Measurements from ENCODE around the gene SYT17. TPM values are rescaled to one million over a fixed set of nuclear protein-coding genes. Genes with fewer than 3 reads are reported as not detected.
A peak's percentile ranks its signal among the peaks of the same experiment; 100 is the strongest.

Gene SYT17
- total RNA-seq, 2 experiments from 2014 or later, result not detected

- ATAC-seq (no peak), DNase-seq (no peak)
- H3K36me3 Mint-ChIP-seq (ENCODE audit: low read depth), result no peaks in the 10 kb centered on the region
- POLR2A ChIA-PET, result interaction anchor here (0.6 kb wide), 1 partner anchor 91 kb away, joined by 3 read pairs; no protein-coding TSS in a partner anchor
- CTCF ChIA-PET, result no interaction called here
- H3K4me1 Mint-ChIP-seq (ENCODE audit: low read depth), result no peaks in the 10 kb centered on the region
- no peak overlapping the region for H3K4me3 Mint-ChIP-seq
- H3K9me3 Mint-ChIP-seq (ENCODE audit: insufficient read depth), result no peaks in the 10 kb centered on the region
- no peaks in the 10 kb centered on the region for H3K27me3 Mint-ChIP-seq (ENCODE audit: low read depth)
- H3K27ac Mint-ChIP-seq, result no peak overlapping the region
Measured at GRCh38 chr16:19210968-19211367, 42.9 kb downstream of the SYT17 start.

GRCh38 chr16:19212059-19212458, 44.0 kb downstream of the SYT17 start:
- POLR2A ChIA-PET, result no interaction called here
- Mint-ChIP-seq H3K4me1 (ENCODE audit: low read depth) (no peaks in the 10 kb centered on the region), H3K27me3 (ENCODE audit: low read depth) (no peaks in the 10 kb centered on the region), H3K36me3 (ENCODE audit: low read depth) (no peaks in the 10 kb centered on the region), H3K4me3 (no peak overlapping the region), H3K27ac (no peak overlapping the region), H3K9me3 (ENCODE audit: insufficient read depth) (no peaks in the 10 kb centered on the region)
- ATAC-seq (no peak), DNase-seq (no peak)
- CTCF ChIA-PET, result no interaction called here

GRCh38 chr16:19213885-19214284, 45.8 kb downstream of the SYT17 start:
- H3K27me3 Mint-ChIP-seq (ENCODE audit: low read depth), result no peaks in the 10 kb centered on the region
- no peak for DNase-seq
- ATAC-seq, result no peak
- H3K36me3 Mint-ChIP-seq (ENCODE audit: low read depth), result no peaks in the 10 kb centered on the region
- H3K4me3 Mint-ChIP-seq, result no peak overlapping the region
- no peaks in the 10 kb centered on the region for H3K9me3 Mint-ChIP-seq (ENCODE audit: insufficient read depth)
- ChIA-PET CTCF (interaction anchor here (1.3 to 2.2 kb wide), 2 partner anchors 9 to 128 kb away, joined by 5 to 10 read pairs; no protein-coding TSS in a partner anchor), POLR2A (interaction anchor here (0.6 kb wide), 1 partner anchor 144 kb away, joined by 3 read pairs; no protein-coding TSS in a partner anchor)
- H3K4me1 Mint-ChIP-seq (ENCODE audit: low read depth), result peaks cover 2% of the 10 kb centered on the region
- H3K27ac Mint-ChIP-seq, result no peak overlapping the region

- Mint-ChIP-seq H3K27ac (no peak overlapping the region), H3K27me3 (ENCODE audit: low read depth) (no peaks in the 10 kb centered on the region), H3K36me3 (ENCODE audit: low read depth) (no peaks in the 10 kb centered on the region), H3K4me3 (no peak overlapping the region), H3K9me3 (ENCODE audit: insufficient read depth) (no peaks in the 10 kb centered on the region), H3K4me1 (ENCODE audit: low read depth) (peaks cover 2% of the 10 kb centered on the region)
- ChIA-PET POLR2A (no interaction called here), CTCF (no interaction called here)
- ATAC-seq (no peak), DNase-seq (no peak)
Measured at GRCh38 chr16:19215705-19216104, 47.7 kb downstream of the SYT17 start.

GRCh38 chr16:19218581-19218980, 50.5 kb downstream of the SYT17 start:
- H3K36me3 Mint-ChIP-seq (ENCODE audit: low read depth), result no peaks in the 10 kb centered on the region
- no peaks in the 10 kb centered on the region for H3K9me3 Mint-ChIP-seq (ENCODE audit: insufficient read depth)
- ATAC-seq (no peak), DNase-seq (no peak)
- H3K27ac Mint-ChIP-seq, result no peak overlapping the region
- H3K4me1 Mint-ChIP-seq (ENCODE audit: low read depth), result peaks cover 2% of the 10 kb centered on the region
- H3K4me3 Mint-ChIP-seq, result no peak overlapping the region
- ChIA-PET POLR2A (no interaction called here), CTCF (no interaction called here)
- no peaks in the 10 kb centered on the region for H3K27me3 Mint-ChIP-seq (ENCODE audit: low read depth)

GRCh38 chr16:19219836-19220235, 51.8 kb downstream of the SYT17 start:
- Mint-ChIP-seq H3K9me3 (ENCODE audit: insufficient read depth) (peaks cover under 1% of the 10 kb centered on the region), H3K27me3 (ENCODE audit: low read depth) (no peaks in the 10 kb centered on the region), H3K4me1 (ENCODE audit: low read depth) (peaks cover 2% of the 10 kb centered on the region), H3K4me3 (no peak overlapping the region), H3K36me3 (ENCODE audit: low read depth) (no peaks in the 10 kb centered on the region), H3K27ac (no peak overlapping the region)
- ChIA-PET CTCF (no interaction called here), POLR2A (no interaction called here)
- ATAC-seq (no peak), DNase-seq (no peak)

GRCh38 chr16:19223235-19224170, 55.5 kb downstream of the SYT17 start:
- no peaks in the 10 kb centered on the region for H3K36me3 Mint-ChIP-seq (ENCODE audit: low read depth)
- H3K9me3 Mint-ChIP-seq (ENCODE audit: insufficient read depth), result peaks cover 5% of the 10 kb centered on the region
- POLR2A ChIA-PET, result no interaction called here
- H3K4me1 Mint-ChIP-seq (ENCODE audit: low read depth), result no peaks in the 10 kb centered on the region
- CTCF ChIA-PET, result interaction anchor here (1.0 to 1.8 kb wide), 4 partner anchors 10 to 44 kb away, joined by 3 to 10 read pairs (median 5); no protein-coding TSS in a partner anchor
- peak; percentile 51 for DNase-seq
- no peak for ATAC-seq
- no peaks in the 10 kb centered on the region for H3K27me3 Mint-ChIP-seq (ENCODE audit: low read depth)
- H3K27ac Mint-ChIP-seq, result no peak overlapping the region
- H3K4me3 Mint-ChIP-seq, result no peak overlapping the region

GRCh38 chr16:19225651-19226050, 57.6 kb downstream of the SYT17 start:
- ATAC-seq (no peak), DNase-seq (no peak)
- no peak overlapping the region for H3K4me3 Mint-ChIP-seq
- ChIA-PET POLR2A (no interaction called here), CTCF (no interaction called here)
- H3K9me3 Mint-ChIP-seq (ENCODE audit: insufficient read depth), result peaks cover 5% of the 10 kb centered on the region
- no peaks in the 10 kb centered on the region for H3K36me3 Mint-ChIP-seq (ENCODE audit: low read depth)
- no peaks in the 10 kb centered on the region for H3K4me1 Mint-ChIP-seq (ENCODE audit: low read depth)
- no peak overlapping the region for H3K27ac Mint-ChIP-seq
- no peaks in the 10 kb centered on the region for H3K27me3 Mint-ChIP-seq (ENCODE audit: low read depth)

GRCh38 chr16:19227643-19228042, 59.6 kb downstream of the SYT17 start:
- ATAC-seq, result no peak
- Mint-ChIP-seq H3K27me3 (ENCODE audit: low read depth) (no peaks in the 10 kb centered on the region), H3K4me1 (ENCODE audit: low read depth) (no peaks in the 10 kb centered on the region), H3K9me3 (ENCODE audit: insufficient read depth) (peaks cover 5% of the 10 kb centered on the region), H3K36me3 (ENCODE audit: low read depth) (no peaks in the 10 kb centered on the region), H3K4me3 (no peak overlapping the region), H3K27ac (no peak overlapping the region)
- POLR2A ChIA-PET, result no interaction called here
- no peak for DNase-seq
- CTCF ChIA-PET, result no interaction called here

- Mint-ChIP-seq H3K4me1 (ENCODE audit: low read depth) (no peaks in the 10 kb centered on the region), H3K9me3 (ENCODE audit: insufficient read depth) (peaks cover 5% of the 10 kb centered on the region), H3K36me3 (ENCODE audit: low read depth) (no peaks in the 10 kb centered on the region), H3K4me3 (no peak overlapping the region), H3K27ac (no peak overlapping the region), H3K27me3 (ENCODE audit: low read depth) (no peaks in the 10 kb centered on the region)
- ChIA-PET CTCF (no interaction called here), POLR2A (no interaction called here)
- ATAC-seq, result no peak
- no peak for DNase-seq
Measured at GRCh38 chr16:19228052-19228451, 60.0 kb downstream of the SYT17 start.

GRCh38 chr16:19228575-19228974, 60.5 kb downstream of the SYT17 start:
- Mint-ChIP-seq H3K4me1 (ENCODE audit: low read depth) (no peaks in the 10 kb centered on the region), H3K9me3 (ENCODE audit: insufficient read depth) (peaks cover 5% of the 10 kb centered on the region), H3K36me3 (ENCODE audit: low read depth) (no peaks in the 10 kb centered on the region), H3K27me3 (ENCODE audit: low read depth) (no peaks in the 10 kb centered on the region), H3K27ac (no peak overlapping the region), H3K4me3 (no peak overlapping the region)
- CTCF ChIA-PET, result no interaction called here
- ATAC-seq (no peak), DNase-seq (no peak)
- POLR2A ChIA-PET, result no interaction called here

GRCh38 chr16:19230575-19230974, 62.5 kb downstream of the SYT17 start:
- Mint-ChIP-seq H3K4me3 (no peak overlapping the region), H3K27ac (no peak overlapping the region), H3K36me3 (ENCODE audit: low read depth) (no peaks in the 10 kb centered on the region), H3K27me3 (ENCODE audit: low read depth) (no peaks in the 10 kb centered on the region), H3K4me1 (ENCODE audit: low read depth) (no peaks in the 10 kb centered on the region), H3K9me3 (ENCODE audit: insufficient read depth) (peaks cover 10% of the 10 kb centered on the region)
- POLR2A ChIA-PET, result no interaction called here
- CTCF ChIA-PET, result no interaction called here
- DNase-seq, result no peak
- no peak for ATAC-seq

All from activated CD8-positive, alpha-beta T cell treated with anti-CD3 and anti-CD28 coated beads, Interleukin-2, amount 10 ng/mL, durations not matched to agents 7 days and 5 days (primary cell).